Measurements from ENCODE around the gene PTPN22.

The PTPN22 gene

GRCh38 chr1:113792471-113792870 lies 79.0 kb downstream of the PTPN22 start:
- Histone ChIP-seq H3K36me3 (ENCODE audit: control insufficient read depth in 4 of 4, insufficient read depth in 4 of 4, low read length in 3 of 4) (peaks cover 17 to 54% (median 30%) of the 10 kb centered on the region in 4 experiments), H3K27me3 (replicated peaks in 2 of 5; ENCODE audit: control insufficient read depth in 4 of 5, insufficient read depth in 5 of 5, low read length in 4 of 5) (no peaks in the 10 kb centered on the region), H3K4me1 (ENCODE audit: control extremely low read depth in 1 of 4, control insufficient read depth in 4 of 4, insufficient read depth in 4 of 4, low read length in 3 of 4) (peaks cover 0 to 8% (median 2%) of the 10 kb centered on the region in 4 experiments), H3K27ac (ENCODE audit: insufficient read depth in 1 of 2, low read depth in 1 of 2, low read length in 2 of 2, poor library complexity in 1 of 2, severe bottlenecking in 2 of 2) (no peak overlapping the region), H3K9me3 (ENCODE audit: control extremely low read depth in 1 of 5, control insufficient read depth in 4 of 5, insufficient read depth in 2 of 5, low read depth in 1 of 5, low read length in 4 of 5) (no peaks in the 10 kb centered on the region), H3K4me3 (ENCODE audit: control insufficient read depth in 1 of 7, extremely low read depth in 1 of 7, insufficient read depth in 4 of 7, low read depth in 2 of 7, low read length in 6 of 7) (no peak overlapping the region)
- CTCF ChIA-PET, result interaction anchor here (0.9 to 1.6 kb wide), 3 partner anchors 13 to 31 kb away, joined by 3 to 5 read pairs (median 3); no protein-coding TSS in a partner anchor
- POLR2A ChIA-PET, result interaction anchor here (0.6 to 2.2 kb wide), 4 partner anchors 9 to 32 kb away, joined by 3 to 8 read pairs (median 4); no protein-coding TSS in a partner anchor
- WGBS (ENCODE audit: insufficient coverage), result 93% methylated on average over 2 of the region's 5 CpGs
- DNase-seq, result no peak

DNA sequence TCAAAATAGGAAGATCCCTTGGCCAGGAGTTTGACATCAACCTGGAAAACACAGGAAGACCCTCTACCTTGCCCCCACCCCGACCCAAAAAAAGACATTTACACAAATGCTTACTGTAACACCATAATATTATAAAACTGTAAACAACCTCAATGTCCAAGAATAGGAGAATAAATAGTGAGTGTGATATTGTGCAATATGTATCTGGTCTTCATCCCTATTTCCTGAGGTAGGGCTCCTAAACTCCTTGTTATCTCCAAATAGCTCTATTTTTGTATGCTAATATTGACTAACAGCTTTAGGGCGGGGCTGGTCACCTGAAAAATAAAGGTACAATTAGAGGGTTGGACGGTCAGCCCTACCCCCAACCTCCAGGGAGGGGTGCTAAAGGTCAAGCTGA lies 82.7 kb downstream of the PTPN22 start:
- H3K4me3 ChIP-seq (ENCODE audit: control insufficient read depth in 1 of 7, extremely low read depth in 1 of 7, insufficient read depth in 4 of 7, low read depth in 2 of 7, low read length in 6 of 7), result no peak overlapping the region
- no peaks in the 10 kb centered on the region for H3K27me3 ChIP-seq (replicated peaks in 2 of 5; ENCODE audit: control insufficient read depth in 4 of 5, insufficient read depth in 5 of 5, low read length in 4 of 5)
- no CpG with 5 or more reads among the region's 3 CpGs for WGBS (ENCODE audit: insufficient coverage)
- DNase-seq, result no peak
- H3K4me1 ChIP-seq (ENCODE audit: control extremely low read depth in 1 of 4, control insufficient read depth in 4 of 4, insufficient read depth in 4 of 4, low read length in 3 of 4), result peaks cover 6 to 21% (median 16%) of the 10 kb centered on the region in 4 experiments
- ChIA-PET CTCF (interaction anchor here (1.2 to 2.0 kb wide), 4 partner anchors 11 to 158 kb away, joined by 3 to 6 read pairs (median 4); no protein-coding TSS in a partner anchor), POLR2A (interaction anchor here (1.1 kb wide), 1 partner anchor 10 kb away, joined by 6 read pairs; no protein-coding TSS in a partner anchor)
- H3K9me3 ChIP-seq (ENCODE audit: control extremely low read depth in 1 of 5, control insufficient read depth in 4 of 5, insufficient read depth in 2 of 5, low read depth in 1 of 5, low read length in 4 of 5), result no peaks in the 10 kb centered on the region
- no peak overlapping the region for H3K27ac ChIP-seq (ENCODE audit: insufficient read depth in 1 of 2, low read depth in 1 of 2, low read length in 2 of 2, poor library complexity in 1 of 2, severe bottlenecking in 2 of 2)
- H3K36me3 ChIP-seq (ENCODE audit: control insufficient read depth in 4 of 4, insufficient read depth in 4 of 4, low read length in 3 of 4), result peaks cover 6 to 22% (median 12%) of the 10 kb centered on the region in 4 experiments

- no peaks in the 10 kb centered on the region for H3K27me3 ChIP-seq (replicated peaks in 2 of 5; ENCODE audit: control insufficient read depth in 4 of 5, insufficient read depth in 5 of 5, low read length in 4 of 5)
- no CpG with 5 or more reads among the region's 3 CpGs for WGBS (ENCODE audit: insufficient coverage)
- no peak for DNase-seq
- ChIA-PET CTCF (interaction anchor here (1.2 to 2.0 kb wide), 3 partner anchors 12 to 159 kb away, joined by 3 to 6 read pairs (median 4); no protein-coding TSS in a partner anchor), POLR2A (no interaction called here)
- no peaks in the 10 kb centered on the region for H3K9me3 ChIP-seq (ENCODE audit: control extremely low read depth in 1 of 5, control insufficient read depth in 4 of 5, insufficient read depth in 2 of 5, low read depth in 1 of 5, low read length in 4 of 5)
- peaks cover 14 to 32% (median 27%) of the 10 kb centered on the region in 4 experiments for H3K4me1 ChIP-seq (ENCODE audit: control extremely low read depth in 1 of 4, control insufficient read depth in 4 of 4, insufficient read depth in 4 of 4, low read length in 3 of 4)
- peaks cover 3 to 13% (median 7%) of the 10 kb centered on the region in 4 experiments for H3K36me3 ChIP-seq (ENCODE audit: control insufficient read depth in 4 of 4, insufficient read depth in 4 of 4, low read length in 3 of 4)
- H3K27ac ChIP-seq (ENCODE audit: insufficient read depth in 1 of 2, low read depth in 1 of 2, low read length in 2 of 2, poor library complexity in 1 of 2, severe bottlenecking in 2 of 2), result no peak overlapping the region
- H3K4me3 ChIP-seq (ENCODE audit: control insufficient read depth in 1 of 7, extremely low read depth in 1 of 7, insufficient read depth in 4 of 7, low read depth in 2 of 7, low read length in 6 of 7), result no peak overlapping the region
These were observed 83.8 kb downstream of the PTPN22 start for GRCh38 chr1:113787663-113788062.

DNA sequence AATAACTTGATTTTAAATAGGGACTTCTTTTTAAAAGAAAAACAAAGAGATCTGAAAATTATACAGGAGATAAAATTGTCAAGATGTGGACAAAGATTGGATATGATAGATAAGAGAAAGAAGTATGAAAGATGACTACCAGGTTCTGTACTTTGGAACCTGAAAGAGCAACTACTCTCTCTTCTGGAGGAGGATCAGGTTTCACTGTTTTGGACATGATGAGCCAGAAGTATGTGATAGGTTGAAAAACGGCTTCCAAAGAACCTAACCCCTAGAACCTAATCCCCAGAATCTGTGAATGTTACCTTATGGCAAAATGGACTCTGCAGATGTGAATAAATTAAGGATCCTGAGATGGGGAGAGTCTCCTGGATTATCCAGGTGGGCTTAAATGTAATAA lies 85.4 kb downstream of the PTPN22 start:
- Histone ChIP-seq H3K27ac (ENCODE audit: insufficient read depth in 1 of 2, low read depth in 1 of 2, low read length in 2 of 2, poor library complexity in 1 of 2, severe bottlenecking in 2 of 2) (peak overlapping the region in 1 of 2 experiments; percentile 23), H3K9me3 (ENCODE audit: control extremely low read depth in 1 of 5, control insufficient read depth in 4 of 5, insufficient read depth in 2 of 5, low read depth in 1 of 5, low read length in 4 of 5) (no peaks in the 10 kb centered on the region), H3K27me3 (replicated peaks in 2 of 5; ENCODE audit: control insufficient read depth in 4 of 5, insufficient read depth in 5 of 5, low read length in 4 of 5) (no peaks in the 10 kb centered on the region), H3K36me3 (ENCODE audit: control insufficient read depth in 4 of 4, insufficient read depth in 4 of 4, low read length in 3 of 4) (peaks cover 3 to 10% (median 6%) of the 10 kb centered on the region in 4 experiments), H3K4me3 (ENCODE audit: control insufficient read depth in 1 of 7, extremely low read depth in 1 of 7, insufficient read depth in 4 of 7, low read depth in 2 of 7, low read length in 6 of 7) (no peak overlapping the region), H3K4me1 (ENCODE audit: control extremely low read depth in 1 of 4, control insufficient read depth in 4 of 4, insufficient read depth in 4 of 4, low read length in 3 of 4) (peaks cover 22 to 47% (median 41%) of the 10 kb centered on the region in 4 experiments)
- ChIA-PET POLR2A (no interaction called here), CTCF (interaction anchor here (0.7 to 3.1 kb wide), 6 partner anchors 9 to 176 kb away, joined by 3 to 16 read pairs (median 6); partner anchors contain the start of gene PHTF1)
- no CpG with 5 or more reads among the region's 1 CpG for WGBS (ENCODE audit: insufficient coverage)
- DNase-seq, result no peak

DNA sequence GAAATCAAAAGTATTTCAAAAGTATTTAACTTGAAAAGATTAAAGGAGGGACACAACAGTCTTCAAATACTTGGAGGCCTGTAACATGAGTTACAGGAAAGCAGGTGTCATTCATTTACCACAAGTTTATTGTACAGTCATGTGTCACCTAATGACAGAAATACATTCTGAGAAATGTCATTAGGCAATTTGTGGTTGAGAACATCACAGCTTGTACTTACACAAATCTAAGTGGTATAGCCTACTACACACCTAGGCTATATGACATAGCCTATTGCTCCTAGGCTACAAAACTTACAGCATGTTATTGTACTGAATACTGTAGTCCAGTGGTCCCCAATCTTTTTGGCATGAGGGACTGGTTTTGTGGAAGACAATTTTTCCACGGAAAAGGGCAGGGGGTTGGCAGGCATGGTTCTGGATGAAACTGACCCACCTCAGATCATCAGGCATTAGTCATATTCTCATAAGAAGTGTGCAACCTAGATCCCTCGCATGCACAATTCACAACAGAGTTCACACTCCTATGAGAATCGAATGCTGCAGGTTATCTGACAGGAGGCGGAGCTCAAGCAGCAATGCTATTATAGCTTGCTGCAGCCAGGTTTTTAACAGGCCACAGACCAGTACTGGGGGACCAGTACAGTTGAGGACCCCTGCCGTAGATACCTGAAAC lies 87.3 kb downstream of the PTPN22 start:
- 90% methylated on average over 3 of the region's 5 CpGs for WGBS (ENCODE audit: insufficient coverage)
- H3K27me3 ChIP-seq (replicated peaks in 2 of 5; ENCODE audit: control insufficient read depth in 4 of 5, insufficient read depth in 5 of 5, low read length in 4 of 5), result no peaks in the 10 kb centered on the region
- H3K4me1 ChIP-seq (ENCODE audit: control extremely low read depth in 1 of 4, control insufficient read depth in 4 of 4, insufficient read depth in 4 of 4, low read length in 3 of 4), result peaks cover 34 to 64% (median 54%) of the 10 kb centered on the region in 4 experiments
- DNase-seq, result peak in 2 of 3 donors; percentile 66 to 78
- CTCF ChIA-PET, result interaction anchor here (0.6 to 3.1 kb wide), 5 partner anchors 12 to 27 kb away, joined by 3 to 16 read pairs (median 5); no protein-coding TSS in a partner anchor
- peak overlapping the region in 2 of 7 experiments; percentile 55 to 66 for H3K4me3 ChIP-seq (ENCODE audit: control insufficient read depth in 1 of 7, extremely low read depth in 1 of 7, insufficient read depth in 4 of 7, low read depth in 2 of 7, low read length in 6 of 7)
- H3K9me3 ChIP-seq (ENCODE audit: control extremely low read depth in 1 of 5, control insufficient read depth in 4 of 5, insufficient read depth in 2 of 5, low read depth in 1 of 5, low read length in 4 of 5), result no peaks in the 10 kb centered on the region
- peak overlapping the region in 1 of 2 experiments; percentile 45 for H3K27ac ChIP-seq (ENCODE audit: insufficient read depth in 1 of 2, low read depth in 1 of 2, low read length in 2 of 2, poor library complexity in 1 of 2, severe bottlenecking in 2 of 2)
- peaks cover under 1 to 4% (median 2%) of the 10 kb centered on the region in 4 experiments for H3K36me3 ChIP-seq (ENCODE audit: control insufficient read depth in 4 of 4, insufficient read depth in 4 of 4, low read length in 3 of 4)
- POLR2A ChIA-PET, result interaction anchor here (1.1 to 1.7 kb wide), 2 partner anchors 24 to 27 kb away, joined by 5 read pairs; no protein-coding TSS in a partner anchor

DNA sequence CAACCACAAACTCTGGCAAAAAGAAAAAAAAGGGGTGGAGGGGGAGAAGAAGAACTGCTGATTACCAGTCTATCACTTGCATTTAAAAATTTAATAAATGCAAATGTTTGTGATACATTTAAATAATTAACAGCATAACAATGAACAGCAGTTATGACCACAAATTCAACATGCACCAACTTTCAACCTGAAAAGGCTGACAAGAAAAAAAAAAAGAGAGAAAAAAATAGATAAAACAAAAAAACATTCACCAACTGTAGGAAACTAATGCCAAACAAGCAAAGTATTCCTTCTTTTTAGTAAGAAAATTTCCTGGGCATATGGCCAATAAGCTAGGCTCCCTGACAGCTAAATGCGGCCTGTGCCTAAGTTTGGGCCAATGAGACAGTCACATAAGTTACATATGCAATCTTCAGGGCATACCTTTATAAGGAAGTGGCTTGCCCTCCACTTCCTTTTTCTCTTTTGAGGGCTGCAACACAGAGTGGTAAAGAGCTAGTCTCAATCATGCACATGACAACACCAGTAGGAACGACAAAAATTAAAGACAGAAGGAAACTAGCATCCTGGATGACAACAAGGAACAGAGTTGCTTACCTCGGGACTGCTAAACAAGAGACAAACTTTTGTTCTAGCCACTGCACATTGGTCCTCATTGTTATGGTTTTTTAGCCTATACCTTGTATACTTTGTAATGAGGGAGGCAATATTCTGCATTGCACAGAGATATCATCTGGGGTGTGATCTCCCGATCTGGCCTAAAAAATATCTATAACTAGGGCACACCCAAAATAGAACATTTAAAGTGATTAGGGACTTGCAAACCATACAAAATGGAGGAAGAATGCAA lies 88.0 kb downstream of the PTPN22 start:
- Histone ChIP-seq H3K4me3 (ENCODE audit: control insufficient read depth in 1 of 7, extremely low read depth in 1 of 7, insufficient read depth in 4 of 7, low read depth in 2 of 7, low read length in 6 of 7) (peak overlapping the region in 5 of 7 experiments; percentile 19 to 66 (median 41)), H3K36me3 (ENCODE audit: control insufficient read depth in 4 of 4, insufficient read depth in 4 of 4, low read length in 3 of 4) (no peaks in the 10 kb centered on the region), H3K27me3 (replicated peaks in 2 of 5; ENCODE audit: control insufficient read depth in 4 of 5, insufficient read depth in 5 of 5, low read length in 4 of 5) (no peaks in the 10 kb centered on the region), H3K9me3 (ENCODE audit: control extremely low read depth in 1 of 5, control insufficient read depth in 4 of 5, insufficient read depth in 2 of 5, low read depth in 1 of 5, low read length in 4 of 5) (no peaks in the 10 kb centered on the region), H3K27ac (ENCODE audit: insufficient read depth in 1 of 2, low read depth in 1 of 2, low read length in 2 of 2, poor library complexity in 1 of 2, severe bottlenecking in 2 of 2) (peak overlapping the region in 1 of 2 experiments; percentile 45), H3K4me1 (ENCODE audit: control extremely low read depth in 1 of 4, control insufficient read depth in 4 of 4, insufficient read depth in 4 of 4, low read length in 3 of 4) (peaks cover 34 to 64% (median 51%) of the 10 kb centered on the region in 4 experiments)
- ChIA-PET CTCF (interaction anchor here (0.7 to 3.1 kb wide), 5 partner anchors 9 to 28 kb away, joined by 3 to 16 read pairs (median 5); no protein-coding TSS in a partner anchor), POLR2A (interaction anchor here (0.6 to 1.7 kb wide), 4 partner anchors 13 to 969 kb away, joined by 3 to 5 read pairs (median 4); no protein-coding TSS in a partner anchor)
- DNase-seq, result peak; percentile 67 to 94 (median 88)
- 0% methylated on average over 3 of the region's 4 CpGs for WGBS (ENCODE audit: insufficient coverage)
